GM18520 (cell line): ENCODE results near the gene ANKMY1.

Experiments
- ATAC-seq: cut with Tn5 transposase; IDR thresholded peaks from one replicate; pipeline ENCODE4 v1.9.1; 2021; ENCODE audit not compliant: unreplicated experiment

Gene ANKMY1

DNA sequence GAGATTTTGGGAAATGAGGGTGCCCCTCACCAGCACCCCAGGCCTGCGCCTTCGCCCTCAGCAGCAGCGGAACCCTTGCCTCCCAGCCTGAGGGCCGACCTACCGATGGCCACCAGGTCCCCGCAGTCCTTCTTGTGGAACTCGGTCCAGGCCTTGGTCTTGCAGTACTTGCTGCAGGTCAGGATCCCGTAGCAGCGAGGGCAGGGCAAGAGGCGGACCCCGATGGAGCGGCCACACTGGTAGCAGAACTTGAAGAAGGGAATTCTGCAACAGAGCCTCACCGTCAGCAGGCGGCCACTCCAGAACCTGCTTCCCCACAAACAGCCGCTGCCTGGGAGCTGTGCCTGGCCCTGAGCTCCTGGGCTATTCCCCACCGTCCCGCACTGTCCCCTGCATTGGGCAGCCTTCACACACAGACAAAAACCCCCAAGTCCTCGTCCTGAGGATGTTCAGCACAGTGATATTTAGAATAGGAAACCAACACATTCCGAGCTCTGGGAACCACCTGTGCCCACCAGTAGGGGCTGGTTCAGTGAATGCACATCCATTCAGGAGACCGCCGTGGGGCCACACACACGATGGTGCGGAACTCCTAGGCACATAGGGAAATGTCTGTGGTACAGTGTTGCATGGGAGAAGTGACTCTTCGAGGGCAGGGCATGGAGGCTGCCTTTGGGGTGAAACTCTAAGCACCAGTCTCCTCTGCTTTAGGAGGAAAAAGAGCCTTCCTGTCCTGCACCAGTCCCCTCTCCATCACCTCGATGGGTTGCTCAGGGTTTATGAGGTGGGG, 76.8 kb downstream of the ANKMY1 start:
- no peak for ATAC-seq

DNA sequence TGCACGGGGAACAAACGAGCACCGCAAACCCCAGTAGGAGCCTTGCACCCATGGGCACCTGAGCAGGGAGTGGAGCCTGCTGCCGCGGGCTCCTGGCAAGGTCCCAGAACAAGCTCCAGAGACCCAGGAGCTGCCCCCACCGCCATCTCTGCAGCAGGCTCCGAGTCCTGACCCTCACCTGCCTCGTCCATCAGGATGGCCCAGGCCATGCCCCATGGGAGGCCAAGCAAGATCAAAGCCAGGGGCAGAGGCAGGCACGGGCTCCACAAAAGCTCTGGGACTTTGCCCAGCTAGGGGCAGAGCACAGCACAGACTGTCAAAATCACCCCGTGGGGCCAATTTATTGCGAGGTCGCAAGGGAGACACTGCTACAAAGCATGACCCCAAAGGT, 78.7 kb downstream of the ANKMY1 start:
- no peak for ATAC-seq

GRCh38 chr2:240478346-240479110, 79.3 kb downstream of the ANKMY1 start:
- ATAC-seq, result no peak

DNA sequence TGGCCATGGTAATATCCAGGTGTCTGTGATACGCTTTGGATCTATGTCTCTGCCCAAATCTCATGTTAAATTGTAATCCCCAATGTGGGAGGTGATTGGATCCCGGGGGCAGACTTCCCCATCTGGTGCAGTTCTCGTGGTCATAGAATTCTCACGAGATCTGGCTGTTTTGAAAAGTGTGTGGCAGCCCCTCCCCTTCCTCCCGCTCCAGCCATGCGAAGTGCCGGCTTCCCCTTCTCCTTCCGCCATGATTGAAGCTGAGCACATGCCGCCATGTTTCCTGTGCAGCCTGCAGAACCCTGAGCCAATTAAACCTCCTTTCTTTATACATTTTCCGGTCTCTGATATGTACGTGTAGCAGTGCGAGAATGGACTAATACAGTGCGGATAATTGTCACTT, 79.9 kb downstream of the ANKMY1 start:
- no peak for ATAC-seq

- no peak for ATAC-seq
Measured at GRCh38 chr2:240473211-240473610, 84.6 kb downstream of the ANKMY1 start.

DNA sequence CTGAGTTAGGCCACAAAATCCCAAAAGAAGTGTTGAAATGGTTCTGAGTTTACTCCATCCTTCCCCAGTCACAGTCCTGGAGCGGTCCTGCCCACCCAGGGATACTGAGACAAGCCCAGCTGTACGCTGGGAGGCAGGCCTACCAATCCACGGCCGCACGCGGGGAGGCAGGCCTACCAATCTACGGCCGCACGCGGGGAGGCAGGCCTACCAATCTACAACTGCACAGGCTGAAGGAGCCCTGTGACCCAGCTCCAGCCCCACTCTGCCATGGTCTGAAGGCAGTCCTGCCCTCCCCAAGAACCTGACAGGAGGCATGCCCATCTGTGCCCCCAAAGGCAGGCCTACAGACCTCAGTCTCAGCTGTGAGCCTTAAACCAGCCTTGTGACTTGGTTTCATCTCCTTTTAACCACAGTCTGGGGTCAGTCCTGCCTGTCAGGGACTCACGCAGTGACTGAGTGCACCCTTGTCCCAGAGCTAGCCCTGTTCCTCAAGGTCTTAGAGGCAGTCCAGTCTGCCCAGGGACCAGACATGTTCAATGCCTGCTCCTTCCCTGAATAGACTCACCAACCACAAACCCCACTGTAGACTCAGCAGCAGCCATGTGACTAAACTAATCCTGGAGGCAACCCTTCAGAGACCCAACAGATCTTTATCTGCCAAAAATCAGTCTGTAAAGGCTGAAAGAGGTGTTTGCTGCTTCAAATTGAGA, 85.6 kb downstream of the ANKMY1 start:
- no peak for ATAC-seq

GRCh38 chr2:240469740-240470139, 88.0 kb downstream of the ANKMY1 start:
- no peak for ATAC-seq

- ATAC-seq, result no peak
Measured at GRCh38 chr2:240469239-240469636, 88.5 kb downstream of the ANKMY1 start.

GRCh38 chr2:240468303-240469238, 89.2 kb downstream of the ANKMY1 start:
- no peak for ATAC-seq

DNA sequence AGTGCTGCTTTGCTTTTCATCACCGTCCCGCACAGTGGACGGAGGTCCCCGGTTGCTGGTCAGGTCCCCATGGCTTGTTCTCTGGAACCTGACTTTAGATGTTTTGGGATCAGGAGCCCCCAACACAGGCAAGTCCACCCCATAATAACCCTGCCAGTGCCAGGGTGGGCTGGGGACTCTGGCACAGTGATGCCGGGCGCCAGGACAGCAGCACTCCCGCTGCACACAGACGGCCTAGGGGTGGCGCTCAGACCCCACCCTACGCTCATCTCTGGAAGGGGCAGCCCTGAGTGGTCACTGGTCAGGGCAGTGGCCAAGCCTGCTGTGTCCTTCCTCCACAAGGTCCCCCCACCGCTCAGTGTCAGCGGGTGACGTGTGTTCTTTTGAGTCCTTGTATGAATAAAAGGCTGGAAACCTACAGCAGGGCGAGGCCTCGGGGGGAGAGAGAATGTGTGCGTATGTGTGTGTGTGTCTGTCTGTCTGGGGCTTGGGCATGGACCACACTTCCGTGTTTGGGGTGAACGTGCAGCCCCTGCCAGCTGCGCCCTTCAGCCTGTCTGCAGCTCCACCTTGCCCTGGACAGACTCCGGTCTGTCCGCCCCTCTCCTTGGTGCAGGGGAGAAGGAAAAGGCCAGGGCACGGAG, 90.0 kb downstream of the ANKMY1 start:
- ATAC-seq, result no peak

DNA sequence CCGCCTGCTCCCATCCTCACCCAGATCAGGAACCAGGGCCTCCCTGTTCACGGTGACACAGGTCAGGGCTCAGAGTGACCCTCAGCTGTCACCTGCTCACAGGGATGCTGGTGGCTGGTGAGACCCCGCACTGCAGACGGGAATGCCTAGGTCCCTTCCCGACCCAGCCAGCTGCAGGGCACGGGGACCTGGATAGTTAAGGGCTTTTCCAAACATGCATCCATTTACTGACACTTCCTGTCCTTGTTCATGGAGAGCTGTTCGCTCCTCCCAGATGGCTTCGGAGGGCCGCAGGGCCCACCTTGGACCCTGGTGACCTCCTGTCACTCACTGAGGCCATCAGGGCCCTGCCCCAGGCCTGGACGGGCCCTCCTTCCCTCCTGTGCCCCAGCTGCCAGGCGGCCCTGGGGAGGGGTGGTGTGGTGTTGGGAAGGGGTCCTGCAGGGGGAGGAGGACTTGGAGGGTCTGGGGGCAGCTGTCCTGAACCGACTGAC, 90.6 kb downstream of the ANKMY1 start:
- no peak for ATAC-seq

- no peak for ATAC-seq
Measured at GRCh38 chr2:240466579-240467148, 91.1 kb downstream of the ANKMY1 start.

GRCh38 chr2:240465765-240466578, 91.8 kb downstream of the ANKMY1 start:
- no peak for ATAC-seq

GRCh38 chr2:240465268-240465764, 92.5 kb downstream of the ANKMY1 start:
- no peak for ATAC-seq

DNA sequence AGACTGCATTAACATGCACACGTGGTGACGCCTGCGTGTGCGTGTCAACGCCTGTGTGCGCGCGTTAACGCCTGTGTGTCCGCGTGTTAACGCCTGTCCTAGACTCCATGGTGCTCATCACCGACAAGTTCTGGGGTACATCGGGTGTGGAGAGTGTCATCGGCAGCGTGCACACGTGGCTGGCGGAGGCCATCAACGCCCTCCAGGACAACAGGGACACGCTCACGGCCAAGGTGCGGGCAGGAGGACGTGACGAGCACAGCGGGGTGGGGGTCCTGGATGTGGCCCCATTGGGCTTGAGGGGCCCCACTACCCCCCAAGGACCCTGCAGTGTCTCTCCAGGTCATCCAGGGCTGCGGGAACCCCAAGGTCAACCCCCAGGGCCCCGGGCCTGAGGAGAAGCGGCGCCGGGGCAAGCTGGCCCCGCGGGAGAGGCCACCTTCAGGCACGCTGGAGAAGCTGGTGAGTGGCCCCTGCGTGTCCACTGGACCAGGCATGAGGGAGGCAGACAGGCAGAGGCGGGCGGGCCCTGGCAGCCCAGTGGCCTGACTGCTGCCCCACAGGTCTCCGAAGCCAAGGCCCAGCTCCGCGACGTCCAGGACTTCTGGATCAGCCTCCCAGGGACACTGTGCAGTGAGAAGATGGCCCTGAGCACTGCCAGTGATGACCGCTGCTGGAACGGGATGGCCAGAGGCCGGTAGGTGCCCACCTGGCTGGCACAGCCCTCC, 93.1 kb downstream of the ANKMY1 start:
- ATAC-seq, result no peak

DNA sequence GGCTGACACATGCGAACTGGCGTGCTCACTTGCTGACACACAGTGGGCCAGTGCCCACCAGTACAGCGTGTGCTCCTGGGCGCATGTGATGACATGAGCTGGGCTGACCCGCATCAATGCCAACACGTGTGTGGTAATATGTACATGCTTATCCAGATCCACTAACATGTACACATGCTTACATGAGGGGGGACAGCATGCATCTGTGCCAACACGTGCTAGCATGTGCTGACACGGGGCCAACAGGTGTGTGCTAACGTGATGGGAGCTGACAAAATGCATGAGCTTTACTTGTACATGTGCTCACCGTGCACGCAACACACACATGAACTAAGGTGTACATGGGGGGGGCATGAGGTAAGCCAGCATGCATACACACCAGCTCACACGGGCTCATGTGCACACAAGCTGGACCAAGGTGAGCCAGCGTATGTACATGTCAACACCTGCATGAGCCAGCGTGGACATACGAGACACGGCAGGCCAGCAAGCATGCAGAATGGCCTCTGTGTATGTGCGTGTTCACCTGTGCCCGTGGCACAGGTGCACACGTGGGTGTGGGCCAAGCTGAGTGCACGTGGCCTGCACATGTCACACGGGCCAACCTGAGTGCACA, 93.8 kb downstream of the ANKMY1 start:
- no peak for ATAC-seq

DNA sequence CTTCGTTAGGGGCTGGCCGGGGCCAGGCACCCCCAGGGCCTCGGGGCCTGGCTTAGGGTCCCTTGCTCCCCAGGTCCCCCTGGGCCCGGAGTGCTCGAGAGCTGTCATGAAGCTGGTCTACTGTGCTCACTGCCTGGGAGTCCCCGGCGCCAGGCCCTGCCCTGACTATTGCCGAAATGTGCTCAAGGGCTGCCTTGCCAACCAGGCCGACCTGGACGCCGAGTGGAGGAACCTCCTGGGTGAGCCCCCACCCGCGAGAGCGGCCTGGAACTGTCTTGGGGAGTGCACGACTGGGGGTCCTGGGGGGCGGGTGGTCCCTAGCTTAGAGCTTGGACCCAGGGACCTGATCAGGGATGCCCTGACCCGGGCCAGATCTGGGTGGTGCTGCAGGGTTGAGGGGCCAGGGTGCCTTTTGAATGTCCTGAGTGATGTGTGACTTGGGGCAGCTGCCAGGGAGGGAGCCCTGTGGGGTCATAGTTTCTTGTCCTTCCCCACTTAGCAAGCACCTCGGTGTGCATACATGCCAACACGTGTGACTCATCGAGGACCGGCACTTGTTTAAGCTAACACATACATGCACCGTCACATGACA, 94.4 kb downstream of the ANKMY1 start:
- ATAC-seq, result no peak
